Neural cell (in vitro differentiated cells): Measurements from ENCODE around the gene MEGF11.

Source experiments
- EP300 ChIP-seq: fragments of 450-650 bp; conservative IDR thresholded peaks from 2 replicates; pipeline ENCODE4 v1.6.1; 2014; ENCODE audit warnings: antibody characterized with exemption, mild to moderate bottlenecking, moderate library complexity; ENCODE audit not compliant: poor library complexity, severe bottlenecking
- EZH2 ChIP-seq: fragments of 200-600, 300-800 bp; shearing (Covaris generic), sonication (generic); IDR thresholded peaks from 2 replicates; pipeline ENCODE4 v1.6.1; 2014; ENCODE audit warnings: antibody characterized with exemption, low read length, borderline replicate concordance, mild to moderate bottlenecking; ENCODE audit not compliant: insufficient read depth, poor library complexity, severe bottlenecking
- MXI1 ChIP-seq: fragments of 450-650 bp; conservative IDR thresholded peaks from 2 replicates; pipeline ENCODE4 v1.6.1; 2014; ENCODE audit warnings: antibody characterized with exemption, mild to moderate bottlenecking; ENCODE audit not compliant: poor library complexity, severe bottlenecking
- POLR2AphosphoS5 ChIP-seq: IDR thresholded peaks from 2 replicates; pipeline ENCODE4 v1.6.1; 2012
- RAD21 ChIP-seq: fragments of 450-650 bp; conservative IDR thresholded peaks from 2 replicates; pipeline ENCODE4 v1.6.1; 2014; ENCODE audit warnings: antibody characterized with exemption, mild to moderate bottlenecking, moderate library complexity
- SMC3 ChIP-seq: fragments of 450-650 bp; conservative IDR thresholded peaks from 2 replicates; pipeline ENCODE4 v1.6.1; 2014; ENCODE audit warnings: antibody characterized with exemption, mild to moderate bottlenecking, moderate library complexity; ENCODE audit not compliant: poor library complexity
- TAF1 ChIP-seq: IDR thresholded peaks from 2 replicates; pipeline ENCODE4 v1.6.1; 2012; ENCODE audit warnings: low read depth
- TF ChIP-seq, protein P1 (sequence below): fragments of 450-650 bp; IDR thresholded peaks from 2 replicates; pipeline ENCODE4 v1.5.1; 2014; ENCODE audit warnings: antibody characterized with exemption, mild to moderate bottlenecking, moderate library complexity; ENCODE audit not compliant: poor library complexity, severe bottlenecking
- TF ChIP-seq, protein P2 (sequence below): IDR thresholded peaks from 2 replicates; pipeline ENCODE4 v1.6.1; 2012; ENCODE audit warnings: borderline replicate concordance

DNA sequence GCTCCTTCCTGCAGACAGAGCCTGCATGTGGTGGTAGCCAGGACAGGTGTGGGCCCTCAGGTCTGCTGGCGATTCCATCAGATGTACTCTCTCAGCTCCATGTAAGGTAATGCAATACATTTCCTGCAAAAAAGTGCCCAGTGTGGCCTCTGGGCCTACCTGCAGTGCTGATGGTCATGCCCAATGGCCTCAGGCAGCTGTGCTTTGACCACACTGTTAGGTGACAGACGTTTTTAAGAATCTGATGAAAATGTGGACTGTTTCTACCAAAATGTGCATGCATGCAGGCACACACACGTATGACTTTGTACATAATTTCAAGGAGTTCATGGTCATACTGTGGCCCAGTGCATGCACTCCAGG, 231.4 kb downstream of the MEGF11 start:
- TF ChIP-seq POLR2AphosphoS5 (no peak), TAF1 (no peak), EP300 (no peak), RAD21 (no peak), EZH2 (no peak), MXI1 (no peak), SMC3 (no peak)
- TF ChIP-seq, protein P1, sequence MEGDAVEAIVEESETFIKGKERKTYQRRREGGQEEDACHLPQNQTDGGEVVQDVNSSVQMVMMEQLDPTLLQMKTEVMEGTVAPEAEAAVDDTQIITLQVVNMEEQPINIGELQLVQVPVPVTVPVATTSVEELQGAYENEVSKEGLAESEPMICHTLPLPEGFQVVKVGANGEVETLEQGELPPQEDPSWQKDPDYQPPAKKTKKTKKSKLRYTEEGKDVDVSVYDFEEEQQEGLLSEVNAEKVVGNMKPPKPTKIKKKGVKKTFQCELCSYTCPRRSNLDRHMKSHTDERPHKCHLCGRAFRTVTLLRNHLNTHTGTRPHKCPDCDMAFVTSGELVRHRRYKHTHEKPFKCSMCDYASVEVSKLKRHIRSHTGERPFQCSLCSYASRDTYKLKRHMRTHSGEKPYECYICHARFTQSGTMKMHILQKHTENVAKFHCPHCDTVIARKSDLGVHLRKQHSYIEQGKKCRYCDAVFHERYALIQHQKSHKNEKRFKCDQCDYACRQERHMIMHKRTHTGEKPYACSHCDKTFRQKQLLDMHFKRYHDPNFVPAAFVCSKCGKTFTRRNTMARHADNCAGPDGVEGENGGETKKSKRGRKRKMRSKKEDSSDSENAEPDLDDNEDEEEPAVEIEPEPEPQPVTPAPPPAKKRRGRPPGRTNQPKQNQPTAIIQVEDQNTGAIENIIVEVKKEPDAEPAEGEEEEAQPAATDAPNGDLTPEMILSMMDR = no peak
- TF ChIP-seq, protein P2, sequence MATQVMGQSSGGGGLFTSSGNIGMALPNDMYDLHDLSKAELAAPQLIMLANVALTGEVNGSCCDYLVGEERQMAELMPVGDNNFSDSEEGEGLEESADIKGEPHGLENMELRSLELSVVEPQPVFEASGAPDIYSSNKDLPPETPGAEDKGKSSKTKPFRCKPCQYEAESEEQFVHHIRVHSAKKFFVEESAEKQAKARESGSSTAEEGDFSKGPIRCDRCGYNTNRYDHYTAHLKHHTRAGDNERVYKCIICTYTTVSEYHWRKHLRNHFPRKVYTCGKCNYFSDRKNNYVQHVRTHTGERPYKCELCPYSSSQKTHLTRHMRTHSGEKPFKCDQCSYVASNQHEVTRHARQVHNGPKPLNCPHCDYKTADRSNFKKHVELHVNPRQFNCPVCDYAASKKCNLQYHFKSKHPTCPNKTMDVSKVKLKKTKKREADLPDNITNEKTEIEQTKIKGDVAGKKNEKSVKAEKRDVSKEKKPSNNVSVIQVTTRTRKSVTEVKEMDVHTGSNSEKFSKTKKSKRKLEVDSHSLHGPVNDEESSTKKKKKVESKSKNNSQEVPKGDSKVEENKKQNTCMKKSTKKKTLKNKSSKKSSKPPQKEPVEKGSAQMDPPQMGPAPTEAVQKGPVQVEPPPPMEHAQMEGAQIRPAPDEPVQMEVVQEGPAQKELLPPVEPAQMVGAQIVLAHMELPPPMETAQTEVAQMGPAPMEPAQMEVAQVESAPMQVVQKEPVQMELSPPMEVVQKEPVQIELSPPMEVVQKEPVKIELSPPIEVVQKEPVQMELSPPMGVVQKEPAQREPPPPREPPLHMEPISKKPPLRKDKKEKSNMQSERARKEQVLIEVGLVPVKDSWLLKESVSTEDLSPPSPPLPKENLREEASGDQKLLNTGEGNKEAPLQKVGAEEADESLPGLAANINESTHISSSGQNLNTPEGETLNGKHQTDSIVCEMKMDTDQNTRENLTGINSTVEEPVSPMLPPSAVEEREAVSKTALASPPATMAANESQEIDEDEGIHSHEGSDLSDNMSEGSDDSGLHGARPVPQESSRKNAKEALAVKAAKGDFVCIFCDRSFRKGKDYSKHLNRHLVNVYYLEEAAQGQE = no peak
